ENCODE data around the gene CTDP1. TPM values are rescaled to one million over a fixed set of nuclear protein-coding genes. Genes with fewer than 3 reads are reported as not detected.
A peak's percentile ranks its signal among the peaks of the same experiment; 100 is the strongest.

CTDP1 gene
- total RNA-seq, 1 experiment from 2014 or later = 33.7 TPM

- Histone ChIP-seq H3K27me3 (ENCODE audit: insufficient read depth, low read length) (no peaks in the 10 kb centered on the region), H4K91ac (ENCODE audit: insufficient read length, low read depth, low read length) (no peak overlapping the region), H2BK5ac (ENCODE audit: insufficient read length, low read length) (no peak overlapping the region), H3K4ac (ENCODE audit: low read depth, low read length) (no peak overlapping the region), H3K9ac (ENCODE audit: extremely low read depth, insufficient read length, low read length) (no peak overlapping the region), H2AK5ac (ENCODE audit: insufficient read length, low read length) (no peak overlapping the region), H3K18ac (ENCODE audit: insufficient read length, low read depth, low read length) (no peak overlapping the region), H4K20me1 (ENCODE audit: control insufficient read depth, insufficient read depth, insufficient read length) (no peaks in the 10 kb centered on the region), H2BK12ac (ENCODE audit: insufficient read length, low read depth, low read length) (no peak overlapping the region), H3K56ac (ENCODE audit: insufficient read length, low read depth, low read length) (no peak overlapping the region), H4K5ac (ENCODE audit: insufficient read length, low read depth, low read length) (no peak overlapping the region), H3K4me1 (ENCODE audit: insufficient read depth, low read length) (no peaks in the 10 kb centered on the region), H3T11ph (ENCODE audit: low read length) (no peak overlapping the region), H3K9me3 (ENCODE audit: control insufficient read depth, low read depth, low read length) (no peaks in the 10 kb centered on the region), H3K23me2 (ENCODE audit: insufficient read length, low read depth, low read length, poor library complexity, severe bottlenecking) (no peaks in the 10 kb centered on the region), H3K79me1 (ENCODE audit: insufficient read depth, low read depth, low read length, poor library complexity, severe bottlenecking) (peaks cover 22% of the 10 kb centered on the region), H2BK15ac (ENCODE audit: low read depth, low read length) (no peak overlapping the region), H3K4me2 (ENCODE audit: insufficient read depth, insufficient read length, low read length) (no peak overlapping the region), H3K23ac (ENCODE audit: insufficient read length, low read depth, low read length) (no peak overlapping the region), H2AFZ (ENCODE audit: low read length) (no peak overlapping the region), H3K27ac (ENCODE audit: insufficient read length, low read depth, low read length) (no peak overlapping the region), H4K8ac (replicated peaks; ENCODE audit: insufficient read length, low read depth, low read length) (no peak overlapping the region), H2BK120ac (ENCODE audit: low read depth, low read length, poor library complexity, severe bottlenecking) (no peak overlapping the region), H2BK20ac (ENCODE audit: low read depth, low read length, poor library complexity, severe bottlenecking) (no peak overlapping the region), H3K79me2 (ENCODE audit: insufficient read depth, low read length) (peaks cover 66% of the 10 kb centered on the region; the same call in 1 of the 2 replicates), H3K14ac (ENCODE audit: insufficient read depth, low read length) (no peak overlapping the region)
- no CpG with 5 or more reads among the region's 7 CpGs for WGBS (ENCODE audit: extremely low coverage, insufficient read length, low lambda C conversion rate)
- 0 out of 7 replicates have a peak overlapping the region, but pooled peaks of 1 of the 3 experiments have one; percentile 30 for H3K27ac Mint-ChIP-seq
- H3K27me3 Mint-ChIP-seq (ENCODE audit: low read depth) = no peaks in the 10 kb centered on the region
- no peak for TF ChIP-seq CTCF (conservative IDR thresholded peaks at IDR 0.05)
- peaks cover 0 to 6% (median 5%) of the 10 kb centered on the region in 3 experiments; a peak in 3 of 7 replicates for H3K36me3 Mint-ChIP-seq (ENCODE audit: insufficient read depth in 1 of 3, low read depth in 3 of 3)
- no peak for DNase-seq
- peaks cover 11% of the 10 kb centered on the region in 2 experiments for H3K4me1 Mint-ChIP-seq
- no peaks in the 10 kb centered on the region for H3K9me3 Mint-ChIP-seq
- no peak overlapping the region for H3K4me3 Mint-ChIP-seq
Measured at GRCh38 chr18:79685971-79686370, 6.4 kb downstream of the CTDP1 start.

Measured in H9 (cell line).